Endothelial cell of umbilical vein (primary cell): Measurements from ENCODE around the gene GALNT14. TPM values are rescaled to one million over a fixed set of nuclear protein-coding genes. Genes with fewer than 3 reads are reported as not detected.

Experiments
- BruUV-seq: library from RNA; stranded (reverse); fragments of 400-500 nt; replicated peaks from 2 replicates; lab custom pipeline; 2021; lab: Mats Ljungman, UMichigan
- CTCF ChIA-PET: fragments of 300-600, 350-600 bp; sonication (Branson Sonifier 250); formaldehyde crosslinking; loops from one replicate; lab custom pipeline; 2021; ENCODE audit warnings: antibody characterized with exemption, inconsistent platforms; lab: Charles Lee
- POLR2A ChIA-PET: fragments of 300-600, 350-600 bp; sonication (Branson Sonifier 250); formaldehyde crosslinking; loops from one replicate; lab custom pipeline; 2021; ENCODE audit warnings: antibody characterized with exemption, inconsistent platforms; lab: Charles Lee
- DNase-seq: peaks from one replicate; pipeline ENCODE4 v3.0.0-alpha.2; 2011; ENCODE audit warnings: low read depth, low spot score
- FAIRE-seq: peaks from 2 replicates; lab custom pipeline; 2011; peaks lifted over from hg19 to GRCh38; lab: Jason Lieb, UNC
- H2AFZ ChIP-seq: 2 replicates; pipeline ENCODE4 v1.6.0; 2012; ENCODE audit warnings: low read depth, low read length, control low read depth, inconsistent platforms
- H3K27ac ChIP-seq: 2 replicates; pipeline ENCODE4 v1.5.1; 2011; ENCODE audit warnings: low read depth, mild to moderate bottlenecking, control low read depth, low read length, moderate library complexity; ENCODE audit not compliant: insufficient read depth
- H3K27me3 ChIP-seq, 2 experiments: 2 replicates each; pipeline versions ENCODE4 v1.6.0 to v1.6.1; 2011; ENCODE audit warnings: low read length in 2 of 2, mixed read lengths in 1 of 2; ENCODE audit not compliant: control insufficient read depth in 2 of 2, insufficient read depth in 2 of 2
- H3K36me3 ChIP-seq, 2 experiments: 2 replicates in 1 of 2; 3 replicates in 1 of 2; pipeline ENCODE4 v1.5.1; 2011; ENCODE audit warnings: low read length in 2 of 2, mild to moderate bottlenecking in 1 of 2, moderate library complexity in 1 of 2; ENCODE audit not compliant: control insufficient read depth in 2 of 2, insufficient read depth in 2 of 2; ENCODE audit errors: extremely low read depth in 1 of 2
- H3K4me1 ChIP-seq: 3 replicates; pipeline ENCODE4 v1.5.1; 2011; ENCODE audit warnings: mild to moderate bottlenecking, low read length; ENCODE audit not compliant: control insufficient read depth, insufficient read depth; ENCODE audit errors: extremely low read depth
- H3K4me2 ChIP-seq: 2 replicates; pipeline ENCODE4 v1.6.1; 2011; ENCODE audit warnings: low read length, control low read depth, mixed read lengths; ENCODE audit not compliant: insufficient read depth
- H3K4me3 ChIP-seq, 3 experiments: fragments of 200-600 bp in 1 of 3; sonication (generic), shearing (Covaris generic) in 1 of 3; replicated peaks in 1 of 3; 2 replicates each; pipeline ENCODE4 v1.5.1; 2011 to 2016; ENCODE audit warnings: control low read depth in 3 of 3, low read length in 3 of 3, mild to moderate bottlenecking in 2 of 3, inconsistent platforms in 1 of 3, low read depth in 1 of 3, moderate library complexity in 1 of 3; ENCODE audit not compliant: insufficient read depth in 1 of 3
- H3K79me2 ChIP-seq: 2 replicates; pipeline ENCODE4 v1.6.0; 2012; ENCODE audit warnings: low read length, inconsistent platforms; ENCODE audit not compliant: control insufficient read depth, insufficient read depth
- H3K9ac ChIP-seq: replicated peaks from 2 replicates; pipeline ENCODE3; 2011; ENCODE audit warnings: low read length, control low read depth; ENCODE audit not compliant: insufficient read depth; ENCODE audit errors: extremely low read depth
- H3K9me1 ChIP-seq: replicated peaks from 3 replicates; pipeline ENCODE4 v1.6.0; 2011; ENCODE audit warnings: mild to moderate bottlenecking, low read length; ENCODE audit not compliant: control insufficient read depth, insufficient read depth; ENCODE audit errors: extremely low read depth
- H3K9me3 ChIP-seq: replicated peaks from 2 replicates; pipeline ENCODE4 v1.5.1; 2012; ENCODE audit warnings: low read length, inconsistent platforms; ENCODE audit not compliant: control insufficient read depth, insufficient read depth
- H4K20me1 ChIP-seq: replicated peaks from 2 replicates; pipeline ENCODE3; 2011; ENCODE audit warnings: mild to moderate bottlenecking, low read length; ENCODE audit not compliant: control insufficient read depth, insufficient read depth; ENCODE audit errors: extremely low read depth
- EZH2 ChIP-seq: IDR thresholded peaks from 2 replicates; pipeline ENCODE4 v1.6.1; 2012; ENCODE audit warnings: borderline replicate concordance, low read depth, mild to moderate bottlenecking, moderate library complexity, low read length, inconsistent platforms; ENCODE audit not compliant: severe bottlenecking
- FOS ChIP-seq: IDR thresholded peaks from 2 replicates; pipeline ENCODE4 v1.6.1; 2011; ENCODE audit warnings: mild to moderate bottlenecking, low read length, moderate library complexity, borderline replicate concordance; ENCODE audit not compliant: insufficient read depth
- GATA2 ChIP-seq: IDR thresholded peaks from 2 replicates; pipeline ENCODE4 v1.7.0; 2011; ENCODE audit warnings: low read depth, mild to moderate bottlenecking, moderate library complexity, mixed read lengths, low read length; ENCODE audit not compliant: insufficient read length, insufficient read depth
- JUN ChIP-seq: IDR thresholded peaks from 2 replicates; pipeline ENCODE4 v1.6.1; 2011; ENCODE audit warnings: borderline replicate concordance, low read depth; ENCODE audit not compliant: insufficient read length, insufficient read depth
- MYC ChIP-seq: IDR thresholded peaks from one replicate; pipeline ENCODE4 v1.6.1; 2011; ENCODE audit warnings: mild to moderate bottlenecking, low read depth, low read length
- POLR2A ChIP-seq: IDR thresholded peaks from 2 replicates; pipeline ENCODE4 v1.6.1; 2012; ENCODE audit warnings: low read depth, mild to moderate bottlenecking, control low read depth, low read length
- POLR2AphosphoS5 ChIP-seq: IDR thresholded peaks from 2 replicates; pipeline ENCODE4 v1.6.1; 2012; ENCODE audit warnings: low read depth, mild to moderate bottlenecking, control low read depth, low read length, moderate library complexity; ENCODE audit not compliant: insufficient read depth
- dilution Hi-C: fragments of 300-500 bp; cut with MboI; formaldehyde crosslinking; loops from one replicate; pipeline ENCODE4 v1.15.0; 2019; ENCODE audit warnings: low sequenced_read_pairs; ENCODE audit not compliant: extremely low pct_ligation_motif_present
- intact Hi-C: fragments of 100-400 bp; cut with micrococcal nuclease; formaldehyde crosslinking; loops from one replicate; pipeline ENCODE4 v1.10.0; 2022
- polyA plus RNA-seq, 4 experiments: library from polyadenylated mRNA; depleted of rRNA in 3 of 4; stranded (reverse) in 3 of 4; unstranded in 1 of 4; fragments of >200 nt; gene quantifications; 2 replicates each; pipeline versions ENCODE4 v1.2.1 to v1.2.3, GENCODE V29; 2011 to 2012; ENCODE audit warnings: missing spikeins in 1 of 4
- total RNA-seq: library from RNA; stranded (reverse); gene quantifications from 2 replicates; pipeline ENCODE4 v1.2.3, GENCODE V29; 2021
- TF ChIP-seq, protein P1 (sequence below), 2 donors: IDR thresholded peaks; 1 replicate in 1 of 2; 2 replicates in 1 of 2; pipeline ENCODE4 v1.5.1; 2011; ENCODE audit warnings: low read length in 2 of 2, mild to moderate bottlenecking in 2 of 2, moderate library complexity in 2 of 2, control low read depth in 1 of 2, inconsistent platforms in 1 of 2, low read depth in 1 of 2; ENCODE audit not compliant: insufficient read depth in 1 of 2; ENCODE audit errors: extremely low read depth in 1 of 2
- TF ChIP-seq, protein P2 (sequence below): IDR thresholded peaks from 2 replicates; pipeline ENCODE4 v1.6.1; 2011; ENCODE audit not compliant: insufficient read depth, insufficient read length

Gene GALNT14
- total and polyA plus RNA-seq, 2 donors (not counting 3 experiments of a cell fraction or from before 2014, with no cell fraction given): 0.04 to 0.40 TPM

GRCh38 chr2:30862054-30862651 is 276.1 kb downstream of the GALNT14 start:
- TF ChIP-seq, protein P1, sequence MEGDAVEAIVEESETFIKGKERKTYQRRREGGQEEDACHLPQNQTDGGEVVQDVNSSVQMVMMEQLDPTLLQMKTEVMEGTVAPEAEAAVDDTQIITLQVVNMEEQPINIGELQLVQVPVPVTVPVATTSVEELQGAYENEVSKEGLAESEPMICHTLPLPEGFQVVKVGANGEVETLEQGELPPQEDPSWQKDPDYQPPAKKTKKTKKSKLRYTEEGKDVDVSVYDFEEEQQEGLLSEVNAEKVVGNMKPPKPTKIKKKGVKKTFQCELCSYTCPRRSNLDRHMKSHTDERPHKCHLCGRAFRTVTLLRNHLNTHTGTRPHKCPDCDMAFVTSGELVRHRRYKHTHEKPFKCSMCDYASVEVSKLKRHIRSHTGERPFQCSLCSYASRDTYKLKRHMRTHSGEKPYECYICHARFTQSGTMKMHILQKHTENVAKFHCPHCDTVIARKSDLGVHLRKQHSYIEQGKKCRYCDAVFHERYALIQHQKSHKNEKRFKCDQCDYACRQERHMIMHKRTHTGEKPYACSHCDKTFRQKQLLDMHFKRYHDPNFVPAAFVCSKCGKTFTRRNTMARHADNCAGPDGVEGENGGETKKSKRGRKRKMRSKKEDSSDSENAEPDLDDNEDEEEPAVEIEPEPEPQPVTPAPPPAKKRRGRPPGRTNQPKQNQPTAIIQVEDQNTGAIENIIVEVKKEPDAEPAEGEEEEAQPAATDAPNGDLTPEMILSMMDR (IDR thresholded peaks at IDR 0.05; ENCODE audit: extremely low read depth in 1 of 2, insufficient read depth in 1 of 2, low read depth in 1 of 2, low read length in 2 of 2): peak; percentile 39 to 49
- no peak for TF ChIP-seq GATA2
- ChIA-PET CTCF (interaction anchor here (1.0 kb wide), 1 partner anchor 471 kb away, joined by 6 read pairs; no protein-coding TSS in a partner anchor), POLR2A (no interaction called here)
- H3K27me3 ChIP-seq: no peaks in the 10 kb centered on the region
- no peak overlapping the region for H3K4me2 ChIP-seq
- no peaks in the 10 kb centered on the region for H3K4me1 ChIP-seq
- no TSS peak for BruUV-seq
- H3K27ac ChIP-seq: no peak overlapping the region
- H3K9ac ChIP-seq: no peak overlapping the region
- no peaks in the 10 kb centered on the region for H4K20me1 ChIP-seq
- H3K9me3 ChIP-seq: no peaks in the 10 kb centered on the region
- dilution Hi-C loops: no loop called here
- FAIRE-seq: no peak
- DNase-seq: peak; percentile 20
- H3K9me1 ChIP-seq: no peaks in the 10 kb centered on the region
- H2AFZ ChIP-seq: no peak overlapping the region
- no peaks in the 10 kb centered on the region for H3K36me3 ChIP-seq
- intact Hi-C loops: loop anchor here (1.0 to 5.0 kb wide), 3 partner anchors 147 to 655 kb away; no protein-coding TSS in a partner anchor
- no peak overlapping the region for H3K4me3 ChIP-seq
- H3K79me2 ChIP-seq: no peaks in the 10 kb centered on the region

DNA sequence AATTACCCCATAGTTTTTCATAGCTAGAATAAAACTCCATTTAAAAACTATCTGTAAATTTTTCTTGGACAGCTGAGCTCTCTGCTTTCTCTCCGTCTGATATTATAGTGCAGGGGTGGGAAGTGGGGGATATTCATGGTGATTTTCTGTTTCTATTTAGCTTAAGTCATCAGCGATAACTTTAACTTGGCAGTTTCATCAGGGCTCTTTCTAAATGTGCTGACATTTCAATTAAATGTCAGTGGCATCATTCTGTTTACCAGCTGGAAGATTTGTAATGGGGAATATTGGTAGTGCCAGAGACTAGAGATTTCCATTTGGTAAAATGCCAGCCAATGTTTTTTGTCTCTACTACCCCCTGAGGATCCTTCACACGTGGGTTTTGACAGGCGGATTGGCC is 277.5 kb downstream of the GALNT14 start:
- no TSS peak for BruUV-seq
- ChIA-PET CTCF (no interaction called here), POLR2A (no interaction called here)
- Histone ChIP-seq H2AFZ (no peak overlapping the region), H3K9me3 (no peaks in the 10 kb centered on the region), H3K4me1 (no peaks in the 10 kb centered on the region), H3K27ac (no peak overlapping the region), H3K9ac (no peak overlapping the region), H3K79me2 (no peaks in the 10 kb centered on the region), H3K36me3 (no peaks in the 10 kb centered on the region), H4K20me1 (no peaks in the 10 kb centered on the region), H3K9me1 (no peaks in the 10 kb centered on the region), H3K27me3 (no peaks in the 10 kb centered on the region), H3K4me2 (no peak overlapping the region), H3K4me3 (no peak overlapping the region)
- no peak for FAIRE-seq
- dilution Hi-C loops: no loop called here
- TF ChIP-seq POLR2AphosphoS5 (no peak), EZH2 (no peak), POLR2A (no peak), JUN (no peak), FOS (no peak), GATA2 (no peak), MYC (no peak)
- TF ChIP-seq, protein P1 (IDR thresholded peaks at IDR 0.05; ENCODE audit: extremely low read depth in 1 of 2, insufficient read depth in 1 of 2, low read depth in 1 of 2, low read length in 2 of 2): no peak
- TF ChIP-seq, protein P2, sequence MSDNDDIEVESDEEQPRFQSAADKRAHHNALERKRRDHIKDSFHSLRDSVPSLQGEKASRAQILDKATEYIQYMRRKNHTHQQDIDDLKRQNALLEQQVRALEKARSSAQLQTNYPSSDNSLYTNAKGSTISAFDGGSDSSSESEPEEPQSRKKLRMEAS: no peak
- no peak for DNase-seq
- intact Hi-C loops: loop anchor here (5.0 kb wide), 1 partner anchor 653 kb away; no protein-coding TSS in a partner anchor
